PC-3 (cell line): ENCODE measurements around the gene BTBD7.

Experiments used
- CTCF ChIP-seq: fragments of 300-600 bp; sonication (generic); conservative IDR thresholded peaks from 2 replicates; pipeline ENCODE4 v1.5.1; 2017; ENCODE audit warnings: antibody characterized with exemption, low read depth, mild to moderate bottlenecking, low read length
- EZH2phosphoT487 ChIP-seq: fragments of 300-600 bp; sonication (generic); IDR thresholded peaks from 2 replicates; pipeline ENCODE4 v1.6.1; 2018; ENCODE audit warnings: mild to moderate bottlenecking, antibody characterized with exemption, low read length, borderline replicate concordance

GRCh38 chr14:93319494-93319893 lies 13.3 kb downstream of the BTBD7 start:
- TF ChIP-seq CTCF (no peak), EZH2phosphoT487 (no peak)
